ENCODE results near the gene ZNF362.
"Not testable (repeated sequence)": the region's sequence is repeated elsewhere in the genome, so short reads cannot be mapped to it uniquely, and the experiment has no call there.

The ZNF362 gene

GRCh38 chr1:33306653-33307493 is 50.6 kb downstream of the ZNF362 start:
- no peak for DNase-seq (ENCODE audit: low read depth)

- no peak for DNase-seq (ENCODE audit: low read depth)
Measured at GRCh38 chr1:33307494-33307864, 51.2 kb downstream of the ZNF362 start.

- DNase-seq (ENCODE audit: low read depth), result not testable (repeated sequence)
Measured at GRCh38 chr1:33309351-33309750, 53.1 kb downstream of the ZNF362 start.

GRCh38 chr1:33310702-33311101 is 54.4 kb downstream of the ZNF362 start:
- DNase-seq (ENCODE audit: low read depth), result no peak

- DNase-seq (ENCODE audit: low read depth), result no peak
Measured at GRCh38 chr1:33311706-33312412, 55.6 kb downstream of the ZNF362 start.

- DNase-seq (ENCODE audit: low read depth), result no peak
Measured at GRCh38 chr1:33312413-33312749, 56.1 kb downstream of the ZNF362 start.

- no peak for DNase-seq (ENCODE audit: low read depth)
Measured at GRCh38 chr1:33314416-33314815, 58.1 kb downstream of the ZNF362 start.

GRCh38 chr1:33316601-33317000 is 60.3 kb downstream of the ZNF362 start:
- DNase-seq (ENCODE audit: low read depth), result no peak

- no peak for DNase-seq (ENCODE audit: low read depth)
Measured at GRCh38 chr1:33317354-33317753, 61.1 kb downstream of the ZNF362 start.

- no peak for DNase-seq (ENCODE audit: low read depth)
Measured at GRCh38 chr1:33317946-33318345, 61.7 kb downstream of the ZNF362 start.

- no peak for DNase-seq (ENCODE audit: low read depth)
Measured at GRCh38 chr1:33319186-33319948, 63.1 kb downstream of the ZNF362 start.

GRCh38 chr1:33319949-33320618 is 63.8 kb downstream of the ZNF362 start:
- no peak for DNase-seq (ENCODE audit: low read depth)

GRCh38 chr1:33320619-33321165 is 64.4 kb downstream of the ZNF362 start, which contains the start of gene A3GALT2:
TSS of gene A3GALT2 (minus strand) at chr1:33321098. CDS start at chr1:33321098, 0 bp downstream.
- no peak for DNase-seq (ENCODE audit: low read depth)

GRCh38 chr1:33321178-33321577 is 64.9 kb downstream of the ZNF362 start:
- DNase-seq (ENCODE audit: low read depth), result no peak

- DNase-seq (ENCODE audit: low read depth), result no peak
Measured at GRCh38 chr1:33322109-33322508, 65.8 kb downstream of the ZNF362 start.

- DNase-seq (ENCODE audit: low read depth), result no peak
Measured at GRCh38 chr1:33322870-33323585, 66.7 kb downstream of the ZNF362 start.

- no peak for DNase-seq (ENCODE audit: low read depth)
Measured at GRCh38 chr1:33323663-33324477, 67.6 kb downstream of the ZNF362 start.

GRCh38 chr1:33324677-33325575 is 68.6 kb downstream of the ZNF362 start:
- DNase-seq (ENCODE audit: low read depth), result no peak

GRCh38 chr1:33326785-33327184 is 70.5 kb downstream of the ZNF362 start:
- DNase-seq (ENCODE audit: low read depth), result no peak

Data from activated T-helper 1 cell treated with Interleukin-2 at 50 U/mL for 16 hours (primary cell).